ENCODE results near the gene CDK14.

- no peak for TF ChIP-seq POLR2A (IDR thresholded peaks at IDR 0.05)
- TF ChIP-seq CTCF (IDR thresholded peaks at IDR 0.05), result no peak
Observed at GRCh38 chr7:91128683-91129348, 532.7 kb downstream of the CDK14 start.
